Astrocyte of the spinal cord (primary cell): ENCODE measurements around the gene KIAA1328.
"Not testable (repeated sequence)": the region's sequence is repeated elsewhere in the genome, so short reads cannot be mapped to it uniquely, and the experiment has no call there.

Experiments
- DNase-seq: peaks from one replicate; pipeline ENCODE4 v3.0.0; 2011; ENCODE audit warnings: low read depth, low spot score
- H3K4me3 ChIP-seq: 2 replicates; pipeline ENCODE4 v1.5.1; 2011; ENCODE audit warnings: low read depth, mild to moderate bottlenecking, low read length, moderate library complexity
- in situ Hi-C: cut with HindIII; loops from 2 replicates; pipeline ENCODE4 v1.10.0; 2017; ENCODE audit warnings: low sequenced_read_pairs
- TF ChIP-seq, protein P1 (sequence below): IDR thresholded peaks from 2 replicates; pipeline ENCODE4 v1.5.1; 2012; ENCODE audit warnings: low read depth, mild to moderate bottlenecking, low read length, inconsistent platforms

Gene KIAA1328

DNA sequence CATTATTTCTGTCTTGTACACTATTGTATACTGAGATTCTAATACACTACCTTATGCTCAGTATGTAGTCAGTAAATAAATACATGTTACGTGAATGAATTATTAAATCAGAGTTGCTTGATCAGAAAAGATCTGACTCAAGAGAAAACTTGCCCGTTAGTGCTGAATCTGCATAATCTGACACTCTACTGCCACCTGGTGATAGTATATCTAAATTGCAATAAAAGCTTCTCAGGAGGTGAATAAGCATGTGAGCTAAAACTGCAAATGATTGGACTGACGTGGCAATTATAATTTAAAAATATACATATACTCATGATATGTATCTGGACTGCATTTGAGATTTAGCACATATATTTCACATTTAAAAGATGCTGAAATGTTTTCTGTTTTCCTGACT lies 70.4 kb downstream of the KIAA1328 start:
- H3K4me3 ChIP-seq = no peak overlapping the region
- in situ Hi-C loops = no loop called here
- peak; percentile 9 for DNase-seq
- TF ChIP-seq, protein P1, sequence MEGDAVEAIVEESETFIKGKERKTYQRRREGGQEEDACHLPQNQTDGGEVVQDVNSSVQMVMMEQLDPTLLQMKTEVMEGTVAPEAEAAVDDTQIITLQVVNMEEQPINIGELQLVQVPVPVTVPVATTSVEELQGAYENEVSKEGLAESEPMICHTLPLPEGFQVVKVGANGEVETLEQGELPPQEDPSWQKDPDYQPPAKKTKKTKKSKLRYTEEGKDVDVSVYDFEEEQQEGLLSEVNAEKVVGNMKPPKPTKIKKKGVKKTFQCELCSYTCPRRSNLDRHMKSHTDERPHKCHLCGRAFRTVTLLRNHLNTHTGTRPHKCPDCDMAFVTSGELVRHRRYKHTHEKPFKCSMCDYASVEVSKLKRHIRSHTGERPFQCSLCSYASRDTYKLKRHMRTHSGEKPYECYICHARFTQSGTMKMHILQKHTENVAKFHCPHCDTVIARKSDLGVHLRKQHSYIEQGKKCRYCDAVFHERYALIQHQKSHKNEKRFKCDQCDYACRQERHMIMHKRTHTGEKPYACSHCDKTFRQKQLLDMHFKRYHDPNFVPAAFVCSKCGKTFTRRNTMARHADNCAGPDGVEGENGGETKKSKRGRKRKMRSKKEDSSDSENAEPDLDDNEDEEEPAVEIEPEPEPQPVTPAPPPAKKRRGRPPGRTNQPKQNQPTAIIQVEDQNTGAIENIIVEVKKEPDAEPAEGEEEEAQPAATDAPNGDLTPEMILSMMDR = peak; percentile 10

- DNase-seq = no peak
- TF ChIP-seq, protein P1 = no peak
- in situ Hi-C loops = no loop called here
- H3K4me3 ChIP-seq = no peak overlapping the region
Observed at GRCh38 chr18:36900466-36900865, 71.5 kb downstream of the KIAA1328 start.

GRCh38 chr18:36901277-36901701 lies 72.4 kb downstream of the KIAA1328 start:
- DNase-seq = peak; percentile 8
- H3K4me3 ChIP-seq = no peak overlapping the region
- TF ChIP-seq, protein P1 = no peak
- in situ Hi-C loops = no loop called here

GRCh38 chr18:36903215-36903928 lies 74.4 kb downstream of the KIAA1328 start:
- H3K4me3 ChIP-seq = no peak overlapping the region
- in situ Hi-C loops = no loop called here
- DNase-seq = peak; percentile 10
- TF ChIP-seq, protein P1 = no peak

GRCh38 chr18:36905571-36905970 lies 76.6 kb downstream of the KIAA1328 start:
- no peak overlapping the region for H3K4me3 ChIP-seq
- TF ChIP-seq, protein P1 = no peak
- in situ Hi-C loops = no loop called here

GRCh38 chr18:36909282-36909681 lies 80.4 kb downstream of the KIAA1328 start:
- in situ Hi-C loops, DNase-seq, H3K4me3 ChIP-seq: not testable (repeated sequence)

More at GRCh38 chr18:36905571-36905970, 76.6 kb downstream of the KIAA1328 start:
- no peak for DNase-seq

DNA sequence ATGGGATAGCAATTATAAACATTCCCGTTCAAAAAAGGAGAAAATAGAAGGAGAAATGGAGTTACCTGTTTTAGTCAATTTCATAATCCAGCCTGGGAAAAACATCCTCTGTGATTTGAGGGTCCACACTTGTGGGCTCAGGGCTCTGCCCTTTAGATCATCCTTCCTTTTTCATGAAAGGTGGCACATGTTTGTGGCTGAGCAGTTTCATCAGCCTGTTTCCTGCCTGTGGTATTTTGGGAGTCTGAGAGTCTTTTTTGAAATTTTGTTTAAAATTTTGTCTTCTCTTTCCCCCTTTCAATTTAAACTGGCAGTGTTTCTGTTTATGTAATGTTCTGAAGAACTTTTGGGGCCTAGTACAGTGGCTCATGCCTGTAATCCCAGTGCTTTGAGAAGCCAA lies 84.0 kb downstream of the KIAA1328 start:
- TF ChIP-seq, protein P1 = no peak
- DNase-seq = no peak
- in situ Hi-C loops = no loop called here

More for the DNA sequence above, 84.0 kb downstream of the KIAA1328 start:
- H3K4me3 ChIP-seq = no peak overlapping the region
